GM23338 (cell line): ENCODE results near the gene PPP5C. TPM values are rescaled to one million over a fixed set of nuclear protein-coding genes. Genes with fewer than 3 reads are reported as not detected.
A peak's percentile ranks its signal among the peaks of the same experiment; 100 is the strongest.

Source experiments
- ATAC-seq: fragments of 200-7000 bp; cut with Tn5 transposase; 3 replicates; pipeline ENCODE4 v1.9.1; 2020
- DNase-seq: peaks from one replicate; pipeline ENCODE4 v3.0.0-alpha.2; 2015; ENCODE audit warnings: low spot score
- H2AFZ ChIP-seq: fragments of 200-600 bp; sonication (generic); 2 replicates; pipeline ENCODE4 v1.8.0; 2016; ENCODE audit warnings: antibody characterized with exemption, mild to moderate bottlenecking, moderate library complexity
- H3F3A ChIP-seq: fragments of 200-600 bp; sonication (generic); replicated peaks from 2 replicates; pipeline ENCODE4 v1.8.0; 2017; ENCODE audit warnings: antibody characterized with exemption, mixed run types, low read depth
- H3K27ac ChIP-seq: fragments of 200-600 bp; sonication (generic); 2 replicates; pipeline ENCODE4 v1.6.1; 2016; ENCODE audit warnings: low read depth
- H3K27me3 ChIP-seq: fragments of 200-600 bp; sonication (generic); 2 replicates; pipeline ENCODE4 v1.8.0; 2016; ENCODE audit warnings: mild to moderate bottlenecking, mixed run types, moderate library complexity; ENCODE audit not compliant: insufficient read depth
- H3K36me3 ChIP-seq: fragments of 200-600 bp; sonication (generic); 2 replicates; pipeline ENCODE4 v1.8.0; 2016; ENCODE audit warnings: mild to moderate bottlenecking; ENCODE audit not compliant: insufficient read depth
- H3K4me1 ChIP-seq: fragments of 200-600 bp; sonication (generic); 2 replicates; pipeline ENCODE4 v1.8.0; 2016; ENCODE audit warnings: mild to moderate bottlenecking, moderate library complexity; ENCODE audit not compliant: insufficient read depth
- H3K4me2 ChIP-seq: fragments of 200-600 bp; sonication (generic); 2 replicates; pipeline ENCODE4 v1.7.1; 2017; ENCODE audit warnings: mixed run types
- H3K4me3 ChIP-seq: fragments of 200-600 bp; sonication (generic); 2 replicates; pipeline ENCODE4 v1.6.1; 2016; ENCODE audit warnings: mixed run types
- H3K79me2 ChIP-seq: fragments of 200-600 bp; sonication (generic); replicated peaks from 2 replicates; pipeline ENCODE4 v1.8.0; 2017; ENCODE audit warnings: mild to moderate bottlenecking; ENCODE audit not compliant: insufficient read depth
- H3K9me2 ChIP-seq: fragments of 200-600 bp; sonication (generic); 2 replicates; pipeline ENCODE4 v1.8.0; 2017; ENCODE audit not compliant: insufficient read depth
- H4K20me1 ChIP-seq: fragments of 200-600 bp; sonication (generic); replicated peaks from 2 replicates; pipeline ENCODE4 v1.8.0; 2017; ENCODE audit warnings: mild to moderate bottlenecking; ENCODE audit not compliant: insufficient read depth
- H3K27ac Mint-ChIP-seq: 2 replicates; pipeline ENCODE4 v1.8.0; 2020; ENCODE audit warnings: inconsistent platforms, mild to moderate bottlenecking, moderate library complexity, mixed read lengths
- H3K27me3 Mint-ChIP-seq: 3 replicates; pipeline ENCODE4 v1.8.0; 2022; ENCODE audit warnings: low read depth, mild to moderate bottlenecking, moderate library complexity, mixed read lengths, inconsistent platforms; ENCODE audit not compliant: insufficient read depth, poor library complexity
- H3K36me3 Mint-ChIP-seq: 3 replicates; pipeline ENCODE4 v1.8.0; 2021; ENCODE audit warnings: low read depth, mild to moderate bottlenecking, inconsistent platforms, moderate library complexity, mixed read lengths
- H3K4me1 Mint-ChIP-seq: 3 replicates; pipeline ENCODE4 v1.8.0; 2020; ENCODE audit warnings: mild to moderate bottlenecking, inconsistent platforms, mixed read lengths
- H3K4me3 Mint-ChIP-seq: 3 replicates; pipeline ENCODE4 v1.8.0; 2021; ENCODE audit warnings: moderate library complexity, mild to moderate bottlenecking, inconsistent platforms, mixed read lengths
- H3K9me3 Mint-ChIP-seq: 3 replicates; pipeline ENCODE4 v1.8.0; 2020; ENCODE audit warnings: moderate library complexity, mild to moderate bottlenecking, inconsistent platforms, mixed read lengths
- CREB1 ChIP-seq: fragments of 250-450 bp; sonication (Bioruptor Pico); IDR thresholded peaks from 2 replicates; pipeline ENCODE4 v1.5.0; 2020; ENCODE audit warnings: low read depth, mild to moderate bottlenecking, moderate library complexity
- ETS1 ChIP-seq: IDR thresholded peaks from 2 replicates; pipeline ENCODE4 v1.6.1; 2016; ENCODE audit warnings: antibody characterized with exemption
- EZH2 ChIP-seq: fragments of 200-600 bp; sonication (generic); IDR thresholded peaks from one replicate; pipeline ENCODE4 v1.8.0; 2017; ENCODE audit warnings: antibody characterized with exemption, mild to moderate bottlenecking, low read depth; ENCODE audit not compliant: unreplicated experiment
- EZH2phosphoT487 ChIP-seq: fragments of 200-600 bp; sonication (generic); IDR thresholded peaks from one replicate; pipeline ENCODE4 v1.8.1; 2018; ENCODE audit warnings: antibody characterized with exemption; ENCODE audit not compliant: unreplicated experiment
- JUNB ChIP-seq: IDR thresholded peaks from one replicate; pipeline ENCODE4 v1.6.1; 2016; ENCODE audit warnings: antibody characterized with exemption; ENCODE audit not compliant: unreplicated experiment
- NANOG ChIP-seq: IDR thresholded peaks from 2 replicates; pipeline ENCODE4 v1.6.1; 2016; ENCODE audit warnings: antibody characterized with exemption, borderline replicate concordance
- POLR2AphosphoS5 ChIP-seq: IDR thresholded peaks from 2 replicates; pipeline ENCODE4 v1.6.1; 2016; ENCODE audit warnings: antibody characterized with exemption, low read depth
- REST ChIP-seq: IDR thresholded peaks from one replicate; pipeline ENCODE4 v1.6.1; 2018; ENCODE audit warnings: antibody characterized with exemption; ENCODE audit not compliant: unreplicated experiment
- STAT1 ChIP-seq: IDR thresholded peaks from one replicate; pipeline ENCODE4 v1.6.1; 2016; ENCODE audit warnings: antibody characterized with exemption; ENCODE audit not compliant: unreplicated experiment
- ZNF114 ChIP-seq: fragments of 250-450 bp; sonication (Bioruptor Pico); IDR thresholded peaks from 2 replicates; pipeline ENCODE4 v1.5.0; 2020; ENCODE audit warnings: mild to moderate bottlenecking, moderate library complexity
- ZNF331 ChIP-seq: fragments of 250-450 bp; sonication (Bioruptor Pico); IDR thresholded peaks from 2 replicates; pipeline ENCODE4 v1.5.0; 2020; ENCODE audit warnings: low read depth, mild to moderate bottlenecking, moderate library complexity
- ZNF462 ChIP-seq: fragments of 250-450 bp; sonication (Bioruptor Pico); IDR thresholded peaks from 2 replicates; pipeline ENCODE4 v1.5.0; 2020; ENCODE audit warnings: mild to moderate bottlenecking, moderate library complexity
- polyA plus RNA-seq: library from polyadenylated mRNA; unstranded; fragments of >200 nt; fragmentation: Nextera tagmentation; extraction: Ambion mirVana; gene quantifications from 2 replicates; pipeline ENCODE4 v1.2.1, GENCODE V29; 2016
- total RNA-seq: library from RNA; depleted of rRNA; stranded (reverse); fragments of >200 nt; shearing (Covaris generic); gene quantifications from 2 replicates; pipeline ENCODE4 v1.2.3, GENCODE V29; 2014
- TF ChIP-seq, protein P1 (sequence below), 2 experiments: fragments of 200-600 bp in 1 of 2; sonication (generic) in 1 of 2; conservative IDR thresholded peaks; 2 replicates each; pipeline versions ENCODE4 v1.5.1 to v1.6.1; 2016 to 2017; ENCODE audit warnings: antibody characterized with exemption in 2 of 2, low read depth in 2 of 2, mild to moderate bottlenecking in 2 of 2, moderate library complexity in 1 of 2

The PPP5C gene
- total and polyA plus RNA-seq, 2 experiments from 2014 or later, result 51.6 to 123 TPM

DNA sequence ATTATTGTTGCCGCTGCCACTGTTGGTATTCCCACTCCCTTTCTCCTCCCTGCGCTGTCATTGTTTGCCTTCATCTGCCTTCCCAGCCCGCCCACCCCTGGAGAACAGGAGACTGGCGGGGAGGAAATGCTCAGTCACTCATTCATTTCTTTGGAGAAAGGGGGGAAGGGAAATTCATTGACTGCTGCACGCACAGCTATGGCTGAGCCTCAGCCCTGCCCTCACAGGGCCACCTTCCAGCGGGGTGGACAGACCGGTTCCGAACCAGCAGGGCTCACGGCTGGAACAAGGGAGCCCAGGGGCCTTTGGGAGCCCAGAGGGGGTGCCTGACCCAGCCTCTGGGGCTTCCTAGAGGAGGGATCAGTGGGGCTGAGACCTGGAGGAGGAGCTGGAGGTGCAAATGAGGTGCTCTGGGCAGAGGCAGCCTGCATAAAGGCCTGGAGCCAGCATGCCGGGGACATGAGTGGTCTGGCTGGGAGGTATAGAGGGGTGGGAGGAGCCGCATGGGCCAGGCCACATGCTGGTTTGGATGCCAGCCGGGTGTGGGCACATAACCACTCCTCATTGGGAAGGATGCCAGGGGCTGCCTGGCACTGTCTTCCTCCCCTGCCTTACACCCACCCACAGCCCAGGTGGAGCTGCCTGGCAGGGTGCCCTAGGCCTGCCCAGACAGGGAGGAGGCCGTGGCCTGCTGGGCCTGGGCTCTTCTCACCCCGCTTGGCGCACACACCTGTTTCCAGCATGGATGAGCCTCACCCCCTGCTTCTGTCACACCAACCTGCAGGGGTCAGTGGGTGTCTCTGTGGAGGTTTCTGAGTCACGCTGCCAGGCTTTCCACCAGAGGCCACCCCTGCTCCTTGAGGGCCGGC lies 26.8 kb downstream of the PPP5C start:
- H3K9me2 ChIP-seq, result no peaks in the 10 kb centered on the region
- peaks cover 63% of the 10 kb centered on the region for H3K79me2 ChIP-seq
- DNase-seq, result peak; percentile 80
- H3K9me3 Mint-ChIP-seq, result no peaks in the 10 kb centered on the region
- peak overlapping the region; percentile 98 for H3K27ac Mint-ChIP-seq
- peaks cover 5% of the 10 kb centered on the region; the same call in 1 of the 2 replicates for H3K36me3 ChIP-seq
- ATAC-seq, result peak; percentile 87
- H3K4me1 ChIP-seq, result peaks cover 27% of the 10 kb centered on the region
- no peak for TF ChIP-seq JUNB
- TF ChIP-seq REST, result no peak
- no peak for TF ChIP-seq ZNF114 (CRISPR knock-in tag)
- TF ChIP-seq ETS1, result no peak; the same call in 1 of the 2 replicates
- TF ChIP-seq ZNF462 (CRISPR knock-in tag), result no peak
- no peak for TF ChIP-seq STAT1
- no peak for TF ChIP-seq EZH2
- TF ChIP-seq ZNF331 (CRISPR knock-in tag), result no peak
- no peak for TF ChIP-seq POLR2AphosphoS5
- no peak for TF ChIP-seq EZH2phosphoT487
- TF ChIP-seq CREB1 (CRISPR knock-in tag), result no peak
- no peak for TF ChIP-seq NANOG
- TF ChIP-seq, protein P1, sequence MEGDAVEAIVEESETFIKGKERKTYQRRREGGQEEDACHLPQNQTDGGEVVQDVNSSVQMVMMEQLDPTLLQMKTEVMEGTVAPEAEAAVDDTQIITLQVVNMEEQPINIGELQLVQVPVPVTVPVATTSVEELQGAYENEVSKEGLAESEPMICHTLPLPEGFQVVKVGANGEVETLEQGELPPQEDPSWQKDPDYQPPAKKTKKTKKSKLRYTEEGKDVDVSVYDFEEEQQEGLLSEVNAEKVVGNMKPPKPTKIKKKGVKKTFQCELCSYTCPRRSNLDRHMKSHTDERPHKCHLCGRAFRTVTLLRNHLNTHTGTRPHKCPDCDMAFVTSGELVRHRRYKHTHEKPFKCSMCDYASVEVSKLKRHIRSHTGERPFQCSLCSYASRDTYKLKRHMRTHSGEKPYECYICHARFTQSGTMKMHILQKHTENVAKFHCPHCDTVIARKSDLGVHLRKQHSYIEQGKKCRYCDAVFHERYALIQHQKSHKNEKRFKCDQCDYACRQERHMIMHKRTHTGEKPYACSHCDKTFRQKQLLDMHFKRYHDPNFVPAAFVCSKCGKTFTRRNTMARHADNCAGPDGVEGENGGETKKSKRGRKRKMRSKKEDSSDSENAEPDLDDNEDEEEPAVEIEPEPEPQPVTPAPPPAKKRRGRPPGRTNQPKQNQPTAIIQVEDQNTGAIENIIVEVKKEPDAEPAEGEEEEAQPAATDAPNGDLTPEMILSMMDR (conservative IDR thresholded peaks at IDR 0.05; ENCODE audit: low read depth in 2 of 2), result no peak
- no peak overlapping the region for H2AFZ ChIP-seq
- H3K36me3 Mint-ChIP-seq, result peaks cover 37% of the 10 kb centered on the region
- H3K27me3 ChIP-seq, result no peaks in the 10 kb centered on the region
- H3K27ac ChIP-seq, result peak overlapping the region; percentile 99
- H3K4me3 Mint-ChIP-seq, result peak overlapping the region; percentile 50; the same call in 1 of the 3 replicates
- peaks cover 47% of the 10 kb centered on the region for H3K4me1 Mint-ChIP-seq
- H3K4me2 ChIP-seq, result peak overlapping the region; percentile 70
- H4K20me1 ChIP-seq, result peaks cover 5% of the 10 kb centered on the region
- H3F3A ChIP-seq, result peaks cover 11% of the 10 kb centered on the region
- H3K27me3 Mint-ChIP-seq, result peaks cover 7% of the 10 kb centered on the region
- peak overlapping the region; percentile 40 for H3K4me3 ChIP-seq
